HG03175 (cell line): Measurements from ENCODE around the gene ATP5PO.
"Not testable (repeated sequence)": the region's sequence is repeated elsewhere in the genome, so short reads cannot be mapped to it uniquely, and the experiment has no call there.

ENCODE experiments used
- ATAC-seq: cut with Tn5 transposase; IDR thresholded peaks from one replicate; pipeline ENCODE4 v1.9.1; 2021; ENCODE audit warnings: mild to moderate bottlenecking, moderate library complexity; ENCODE audit not compliant: unreplicated experiment

ATP5PO gene

GRCh38 chr21:33942426-33942825, 26.8 kb upstream of the ATP5PO start:
- ATAC-seq, result no peak

GRCh38 chr21:33940881-33941245, 25.3 kb upstream of the ATP5PO start:
- no peak for ATAC-seq

- ATAC-seq, result no peak
Measured at GRCh38 chr21:33940164-33940880, 24.7 kb upstream of the ATP5PO start.

GRCh38 chr21:33939226-33939625, 23.6 kb upstream of the ATP5PO start:
- ATAC-seq, result no peak

GRCh38 chr21:33938381-33938780, 22.8 kb upstream of the ATP5PO start:
- no peak for ATAC-seq

GRCh38 chr21:33937931-33938339, 22.3 kb upstream of the ATP5PO start:
- peak; percentile 39 for ATAC-seq

- ATAC-seq, result no peak
Measured at GRCh38 chr21:33937146-33937545, 21.5 kb upstream of the ATP5PO start.

GRCh38 chr21:33936301-33937038, 20.9 kb upstream of the ATP5PO start:
- no peak for ATAC-seq

- no peak for ATAC-seq
Measured at GRCh38 chr21:33932731-33933130, 17.1 kb upstream of the ATP5PO start.

GRCh38 chr21:33931799-33932390, 16.3 kb upstream of the ATP5PO start:
- no peak for ATAC-seq

GRCh38 chr21:33931052-33931798, 15.6 kb upstream of the ATP5PO start:
- ATAC-seq, result not testable (repeated sequence)

- not testable (repeated sequence) for ATAC-seq
Measured at GRCh38 chr21:33926248-33926647, 10.6 kb upstream of the ATP5PO start.

- no peak for ATAC-seq
Measured at GRCh38 chr21:33924766-33925100, 9.1 kb upstream of the ATP5PO start.

- ATAC-seq, result peak; percentile 80
Measured at GRCh38 chr21:33924079-33924765, 8.6 kb upstream of the ATP5PO start.

GRCh38 chr21:33917421-33917820, 1.8 kb upstream of the ATP5PO start:
- ATAC-seq, result no peak

- ATAC-seq, result no peak
Measured at GRCh38 chr21:33916200-33916567, 580 bp upstream of the ATP5PO start.

- no peak for ATAC-seq
Measured at GRCh38 chr21:33914188-33914587, 1.4 kb downstream of the ATP5PO start.

GRCh38 chr21:33909756-33910155, 5.8 kb downstream of the ATP5PO start:
- no peak for ATAC-seq

- no peak for ATAC-seq
Measured at GRCh38 chr21:33908760-33909159, 6.8 kb downstream of the ATP5PO start.

GRCh38 chr21:33904041-33904440, 11.6 kb downstream of the ATP5PO start:
- ATAC-seq, result no peak

GRCh38 chr21:33902349-33902748, 13.3 kb downstream of the ATP5PO start:
- no peak for ATAC-seq
